ENCODE measurements around the gene ELOVL7. TPM values are rescaled to one million over a fixed set of nuclear protein-coding genes. Genes with fewer than 3 reads are reported as not detected.
"Not testable (repeated sequence)": the region's sequence is repeated elsewhere in the genome, so short reads cannot be mapped to it uniquely, and the experiment has no call there.

The ELOVL7 gene
- total RNA-seq, 1 experiment from 2014 or later: 7.1 TPM

DNA sequence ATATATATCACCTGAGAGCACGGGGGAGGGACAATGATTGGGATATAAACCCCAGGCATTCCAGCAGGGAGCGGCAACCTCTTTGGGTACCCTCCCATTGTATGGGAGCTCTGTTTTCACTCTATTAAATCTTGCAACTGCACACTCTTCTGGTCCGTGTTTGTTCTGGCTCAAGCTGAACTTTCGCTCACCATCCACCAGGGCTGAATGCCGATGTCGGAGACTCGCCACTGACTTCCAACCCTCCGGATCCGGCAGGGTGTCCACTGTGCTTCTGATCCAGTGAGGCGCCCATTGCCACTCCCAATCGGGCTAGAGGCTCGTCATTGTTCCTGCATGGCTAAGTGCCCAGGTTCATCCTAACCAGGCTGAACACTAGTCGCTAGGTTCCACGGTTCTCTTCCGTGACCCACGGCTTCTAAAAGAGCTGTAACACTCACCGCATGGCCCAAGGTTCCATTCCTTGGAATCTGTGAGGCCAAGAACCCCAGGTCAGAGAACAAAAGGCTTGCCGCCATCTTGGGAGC, 48.6 kb downstream of the ELOVL7 start:
- not testable (repeated sequence) for DNase-seq (ENCODE audit: low read depth)

GRCh38 chr5:60794691-60795090, 49.4 kb downstream of the ELOVL7 start:
- DNase-seq (ENCODE audit: low read depth): no peak

DNA sequence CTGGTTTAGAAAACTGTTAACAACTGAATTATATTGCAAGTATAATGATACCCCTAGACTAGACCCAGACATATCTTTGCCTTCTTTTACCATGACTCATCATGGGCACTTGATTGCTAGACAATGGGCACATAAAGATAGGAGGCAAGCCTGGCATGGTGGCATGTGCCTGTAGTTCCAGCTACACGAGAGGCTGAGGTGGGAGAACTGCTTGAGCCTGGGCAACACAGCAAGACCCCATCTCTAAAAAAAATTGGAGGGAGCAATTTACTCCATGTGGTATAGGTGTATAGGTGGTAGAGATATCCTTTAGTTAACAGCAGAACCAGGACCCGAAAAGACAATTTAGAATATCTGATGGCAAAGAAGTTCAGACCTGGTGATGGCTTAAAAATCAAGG, 51.6 kb downstream of the ELOVL7 start:
- peak; percentile 11 for DNase-seq (ENCODE audit: low read depth)

- no peak for DNase-seq (ENCODE audit: low read depth)
Observed at GRCh38 chr5:60789551-60789950, 54.5 kb downstream of the ELOVL7 start.

DNA sequence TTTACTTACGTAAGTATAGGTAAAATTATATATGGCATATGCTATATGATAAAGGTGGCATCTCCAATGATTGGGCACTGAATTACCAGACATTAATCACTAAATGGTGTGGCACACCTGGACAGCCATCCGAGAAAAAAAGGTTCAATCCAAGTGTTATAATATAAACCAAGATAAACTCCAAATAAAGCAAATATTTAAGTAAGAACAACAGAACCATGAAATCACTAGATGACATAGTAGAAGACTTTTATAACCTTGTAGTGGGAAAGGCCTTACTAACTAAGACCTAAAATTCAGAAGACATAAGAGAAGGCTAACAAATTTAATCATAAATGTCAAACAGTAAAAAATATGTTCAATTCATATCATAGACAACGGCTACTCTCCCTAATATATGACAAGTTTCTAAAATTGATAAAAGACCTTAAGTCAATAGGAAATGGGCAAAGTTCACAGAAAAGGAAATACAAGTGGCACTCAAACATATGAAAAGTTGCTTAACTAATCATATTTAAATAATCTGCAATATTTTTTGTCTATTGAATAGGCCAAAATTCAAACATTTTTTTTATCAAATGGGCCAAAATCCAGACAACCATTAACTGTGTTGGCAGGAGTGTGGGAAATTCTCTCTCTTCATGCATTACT, 55.1 kb downstream of the ELOVL7 start:
- no peak for DNase-seq (ENCODE audit: low read depth)

DNA sequence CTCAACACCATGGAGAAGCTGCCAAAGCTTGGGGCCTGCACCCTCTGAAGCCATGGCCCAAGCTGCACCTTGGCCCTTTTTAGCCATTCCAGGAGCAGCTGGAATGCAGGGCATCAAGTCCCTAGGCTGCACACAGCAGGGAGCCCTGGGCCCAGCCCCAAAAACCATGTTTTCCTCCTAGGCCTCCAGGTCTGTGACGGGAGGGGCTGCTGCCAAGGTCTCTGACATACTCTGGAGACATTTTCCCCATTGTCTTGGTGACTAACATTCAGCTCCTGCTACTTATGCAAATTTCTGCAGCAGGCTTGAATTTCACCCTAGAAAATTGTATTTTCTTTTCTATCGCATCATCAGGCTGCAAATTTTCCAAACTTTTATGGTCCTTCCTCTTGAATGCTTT, 64.6 kb downstream of the ELOVL7 start:
- peak; percentile 69 for DNase-seq (ENCODE audit: low read depth)

DNA sequence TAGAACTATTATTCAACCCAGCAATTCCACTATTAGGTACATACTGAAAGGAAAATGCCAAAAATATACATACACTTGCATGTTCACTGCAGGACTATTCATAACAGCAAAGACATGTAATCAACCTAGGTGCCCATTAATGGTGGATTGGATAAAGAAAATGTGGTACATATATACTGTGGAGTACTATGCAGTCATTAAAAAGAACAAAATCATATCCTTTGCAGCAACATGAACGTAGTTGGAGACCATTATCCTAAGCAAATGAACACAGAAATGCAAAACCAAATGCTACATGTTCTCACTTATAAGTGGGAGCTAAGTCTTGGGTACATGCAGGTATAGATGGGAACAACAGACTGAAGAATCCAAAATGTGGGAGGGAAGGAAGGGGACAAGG, 67.7 kb downstream of the ELOVL7 start:
- DNase-seq (ENCODE audit: low read depth): no peak

DNA sequence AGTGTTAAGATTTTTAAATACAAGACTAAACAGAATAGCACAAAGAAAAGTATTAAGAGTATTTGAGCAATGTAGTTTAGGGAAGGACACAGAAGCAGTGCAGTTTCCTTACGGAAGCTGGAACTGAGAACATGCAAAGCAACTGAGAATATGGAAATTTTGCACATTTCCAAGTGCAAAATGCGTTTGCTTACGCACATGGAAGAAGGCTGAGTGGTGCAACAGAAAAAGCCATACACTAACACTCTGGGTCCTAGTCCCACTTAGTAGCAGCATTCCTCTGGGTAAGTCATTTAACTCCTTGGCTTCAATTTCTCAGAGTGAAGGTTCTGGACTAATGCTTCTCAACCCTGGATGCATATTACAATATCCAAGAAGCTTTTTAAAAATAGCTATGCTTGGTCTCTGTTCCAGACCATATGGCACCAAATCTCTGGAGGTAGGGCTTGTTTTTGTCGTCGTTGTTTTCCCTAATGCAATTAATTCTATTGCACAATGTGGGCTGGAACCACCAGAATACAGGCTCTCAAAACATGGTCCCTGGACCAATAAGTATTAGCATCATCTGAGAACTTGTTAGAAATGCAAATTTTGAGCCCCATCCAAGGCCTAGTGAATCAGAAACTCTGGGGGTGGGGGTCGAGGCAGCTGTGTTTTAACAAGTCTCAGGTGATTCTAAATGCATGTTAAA, 78.9 kb downstream of the ELOVL7 start:
- DNase-seq (ENCODE audit: low read depth): no peak

GRCh38 chr5:60763061-60763460, 81.0 kb downstream of the ELOVL7 start:
- no peak for DNase-seq (ENCODE audit: low read depth)

- DNase-seq (ENCODE audit: low read depth): no peak
Observed at GRCh38 chr5:60754495-60754894, 89.6 kb downstream of the ELOVL7 start.

DNA sequence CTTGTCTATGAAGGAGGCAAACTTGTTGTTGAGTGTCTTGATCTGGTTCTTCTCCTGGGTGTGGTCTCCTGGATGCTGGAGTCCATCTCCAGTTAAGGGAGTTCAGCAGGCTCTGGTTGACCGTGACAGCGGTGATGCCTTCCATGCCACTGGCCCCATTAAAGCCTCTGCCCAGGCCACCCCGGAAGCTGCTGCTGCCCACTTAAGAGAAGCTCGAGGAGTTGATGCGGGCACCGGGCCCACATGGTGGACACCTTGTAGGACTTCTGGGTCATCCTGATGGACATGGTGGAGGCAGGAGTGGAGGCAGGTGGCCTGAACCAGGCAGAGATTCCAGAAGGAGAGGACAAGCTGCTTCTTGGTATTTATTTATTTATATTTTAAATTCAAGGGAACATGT, 99.4 kb downstream of the ELOVL7 start:
- no peak for DNase-seq (ENCODE audit: low read depth)

DNA sequence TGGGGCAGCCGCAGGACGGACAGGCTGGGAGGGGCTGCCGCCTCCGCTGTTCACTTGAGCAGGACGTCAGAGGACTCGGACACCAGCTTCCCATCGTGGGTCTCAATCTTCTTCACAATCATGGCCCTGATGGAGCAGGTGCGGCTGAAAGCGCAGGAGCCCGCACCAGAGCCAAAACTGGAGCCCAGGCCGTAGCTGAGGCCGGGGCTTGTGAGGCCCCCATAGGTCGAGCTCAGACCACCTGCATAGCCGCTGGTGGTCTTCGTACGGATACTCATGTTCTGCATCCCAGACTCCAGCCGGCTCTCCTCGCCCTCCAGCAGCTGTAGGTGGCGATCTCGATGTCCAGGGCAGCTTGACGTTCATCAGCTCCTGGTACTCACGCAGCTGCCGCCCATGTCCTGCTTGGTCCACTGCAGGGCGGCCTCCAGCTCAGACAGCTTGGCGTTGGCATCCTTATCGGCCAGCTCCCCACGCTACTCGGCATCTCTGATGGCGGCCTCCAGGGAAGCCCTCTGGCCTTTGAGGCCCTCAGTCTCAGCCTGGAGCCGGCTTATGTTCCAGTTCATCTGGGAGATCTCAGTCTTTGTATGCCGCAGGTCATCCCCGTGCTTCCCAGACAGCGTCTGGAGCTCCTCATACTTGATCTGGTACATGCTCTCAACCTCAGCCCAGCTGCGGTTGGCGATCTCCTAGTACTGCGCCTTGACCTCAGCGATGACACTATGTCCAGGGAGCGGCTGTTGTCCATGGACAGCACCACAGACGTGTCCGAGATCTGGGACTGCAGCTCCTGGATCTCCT, 100.4 kb downstream of the ELOVL7 start:
- no peak for DNase-seq (ENCODE audit: low read depth)

- DNase-seq (ENCODE audit: low read depth): no peak
Observed at GRCh38 chr5:60740322-60740721, 103.7 kb downstream of the ELOVL7 start.

GRCh38 chr5:60738933-60739332, 105.1 kb downstream of the ELOVL7 start:
- DNase-seq (ENCODE audit: low read depth): no peak

- no peak for DNase-seq (ENCODE audit: low read depth)
Observed at GRCh38 chr5:60738461-60738860, 105.6 kb downstream of the ELOVL7 start.

DNA sequence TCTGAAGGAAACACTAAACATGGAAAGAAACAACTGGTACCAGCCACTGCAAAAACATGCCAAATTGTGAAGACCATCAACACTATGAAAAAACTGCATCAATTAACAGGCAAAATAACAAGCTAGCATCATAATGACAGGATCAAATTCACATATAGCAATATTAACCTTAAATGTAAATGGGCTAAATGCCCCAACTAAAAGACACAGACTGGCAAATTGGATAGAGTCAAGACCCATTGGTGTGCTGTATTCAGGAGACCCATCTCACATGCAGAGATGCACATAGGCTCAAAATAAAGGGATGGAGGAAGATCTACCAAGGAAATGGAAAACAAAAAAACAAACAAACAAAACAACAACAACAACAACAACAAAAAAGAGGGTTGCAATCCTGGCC, 113.2 kb downstream of the ELOVL7 start:
- not testable (repeated sequence) for DNase-seq (ENCODE audit: low read depth)

GRCh38 chr5:60727033-60727679, 116.9 kb downstream of the ELOVL7 start:
- peak; percentile 20 for DNase-seq (ENCODE audit: low read depth)

GRCh38 chr5:60724126-60724525, 119.9 kb downstream of the ELOVL7 start:
- no peak for DNase-seq (ENCODE audit: low read depth)

DNA sequence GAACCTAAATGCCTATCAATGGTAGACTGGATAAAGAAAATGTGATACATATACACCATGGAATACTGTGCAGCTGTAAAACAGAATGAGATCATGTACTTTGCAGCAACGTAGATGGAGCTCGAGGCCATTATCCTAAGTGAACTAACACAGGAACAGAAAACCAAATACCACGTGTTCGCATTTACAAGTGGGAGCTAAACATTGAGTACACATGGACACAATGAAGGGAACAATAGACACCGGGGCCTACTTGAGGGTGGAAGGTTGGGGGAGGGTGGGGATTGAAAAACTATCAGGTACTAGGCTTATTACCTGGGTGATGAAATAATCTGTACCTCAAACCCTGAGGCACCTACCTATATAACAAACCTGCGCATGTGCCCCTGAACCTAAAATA, 121.7 kb downstream of the ELOVL7 start:
- no peak for DNase-seq (ENCODE audit: low read depth)

- no peak for DNase-seq (ENCODE audit: low read depth)
Observed at GRCh38 chr5:60719329-60719728, 124.7 kb downstream of the ELOVL7 start.

- DNase-seq (ENCODE audit: low read depth): no peak
Observed at GRCh38 chr5:60718166-60718892, 125.7 kb downstream of the ELOVL7 start.

Measured in M059J (cell line).